A549 (cell line): ENCODE measurements around the gene TAF1D.

Source experiments
- BCL3 ChIP-seq: fragments of >200 bp; sonication (Bioruptor Twin); formaldehyde crosslinking; IDR thresholded peaks from 3 replicates; pipeline ENCODE4 v1.6.1; 2016
- CEBPB ChIP-seq, 2 experiments: fragments of >200 bp in 1 of 2; sonication (Bioruptor Twin) in 1 of 2; formaldehyde crosslinking in 1 of 2; IDR thresholded peaks; 2 replicates each; pipeline ENCODE4 v1.6.1; 2012 to 2016
- CTCF ChIP-seq: fragments of >200 bp; sonication (Bioruptor Twin); formaldehyde crosslinking; IDR thresholded peaks from 3 replicates; pipeline ENCODE4 v1.5.1; 2016
- ELK1 ChIP-seq: fragments of 150-350 bp; IDR thresholded peaks from 2 replicates; pipeline ENCODE4 v1.6.1; 2014; ENCODE audit warnings: low read depth, mild to moderate bottlenecking, low read length
- EP300 ChIP-seq, 2 experiments: fragments of >200 bp; sonication (Bioruptor Twin); formaldehyde crosslinking; IDR thresholded peaks; 2 replicates in 1 of 2; 3 replicates in 1 of 2; pipeline ENCODE4 v1.6.1; 2016 to 2017
- KDM1A ChIP-seq: fragments of 200-600 bp; sonication (generic); IDR thresholded peaks from 2 replicates; pipeline ENCODE4 v1.6.1; 2016; ENCODE audit warnings: low read depth, mild to moderate bottlenecking
- POLR2A ChIP-seq: IDR thresholded peaks from 2 replicates; pipeline ENCODE4 v1.6.1; 2012; ENCODE audit warnings: mild to moderate bottlenecking, low read length
- POLR2AphosphoS2 ChIP-seq: conservative IDR thresholded peaks from 2 replicates; pipeline ENCODE4 v1.6.1; 2012; ENCODE audit warnings: low read length, improper control_type of control experiment, inconsistent platforms
- RNF2 ChIP-seq: fragments of 200-600 bp; sonication (generic); IDR thresholded peaks from 2 replicates; pipeline ENCODE4 v1.6.1; 2016; ENCODE audit warnings: low read depth, mild to moderate bottlenecking, antibody characterized with exemption, moderate library complexity, borderline replicate concordance
- ZFP36 ChIP-seq: fragments of 450-650 bp; IDR thresholded peaks from 2 replicates; pipeline ENCODE4 v1.6.1; 2014; ENCODE audit warnings: borderline replicate concordance; ENCODE audit not compliant: partially characterized antibody

GRCh38 chr11:93770160-93770559 lies 28.9 kb upstream of the TAF1D start:
- TF ChIP-seq CTCF (no peak), EP300 (IDR thresholded peaks at IDR 0.05) (no peak), ZFP36 (no peak), POLR2A (no peak), BCL3 (no peak), POLR2AphosphoS2 (no peak), RNF2 (no peak), KDM1A (no peak), ELK1 (no peak), CEBPB (IDR thresholded peaks at IDR 0.05) (no peak)
